ENCODE results near the gene EPHB1. TPM values are rescaled to one million over a fixed set of nuclear protein-coding genes. Genes with fewer than 3 reads are reported as not detected.

The EPHB1 gene
- polyA plus RNA-seq, 3 donors: 0.06 to 0.55 TPM; not detected in 1

GRCh38 chr3:135100366-135100765 lies 305.3 kb downstream of the EPHB1 start:
- H3K4me2 ChIP-seq (replicated peaks; ENCODE audit: extremely low read depth, low read length, poor library complexity, severe bottlenecking): no peak overlapping the region
- DNase-seq: no peak
- peaks cover 0 to 2% (median 0%) of the 10 kb centered on the region in 7 donors for H3K9me3 Mint-ChIP-seq
- H3K9ac ChIP-seq (ENCODE audit: insufficient read depth, low read length, poor library complexity, severe bottlenecking): no peak overlapping the region
- no peaks in the 10 kb centered on the region for H3K36me3 ChIP-seq (replicated peaks in 1 of 2; ENCODE audit: control insufficient read depth in 1 of 2, insufficient read depth in 2 of 2, low read length in 2 of 2)
- no peaks in the 10 kb centered on the region for H3K79me2 ChIP-seq (ENCODE audit: insufficient read depth, low read length)
- no peak overlapping the region for H3K4me3 ChIP-seq (replicated peaks in 1 of 3; ENCODE audit: low read depth in 2 of 3, low read length in 3 of 3)
- H3K4me1 ChIP-seq (ENCODE audit: control insufficient read depth in 1 of 2, insufficient read depth in 2 of 2, low read length in 2 of 2): no peaks in the 10 kb centered on the region
- H3K9me3 ChIP-seq (replicated peaks in 1 of 2; ENCODE audit: control insufficient read depth in 1 of 2, insufficient read depth in 1 of 2, low read length in 2 of 2): no peaks in the 10 kb centered on the region
- WGBS (ENCODE audit: insufficient coverage): 50% methylated on average over 1 of the region's 2 CpGs
- TF ChIP-seq, protein P1, sequence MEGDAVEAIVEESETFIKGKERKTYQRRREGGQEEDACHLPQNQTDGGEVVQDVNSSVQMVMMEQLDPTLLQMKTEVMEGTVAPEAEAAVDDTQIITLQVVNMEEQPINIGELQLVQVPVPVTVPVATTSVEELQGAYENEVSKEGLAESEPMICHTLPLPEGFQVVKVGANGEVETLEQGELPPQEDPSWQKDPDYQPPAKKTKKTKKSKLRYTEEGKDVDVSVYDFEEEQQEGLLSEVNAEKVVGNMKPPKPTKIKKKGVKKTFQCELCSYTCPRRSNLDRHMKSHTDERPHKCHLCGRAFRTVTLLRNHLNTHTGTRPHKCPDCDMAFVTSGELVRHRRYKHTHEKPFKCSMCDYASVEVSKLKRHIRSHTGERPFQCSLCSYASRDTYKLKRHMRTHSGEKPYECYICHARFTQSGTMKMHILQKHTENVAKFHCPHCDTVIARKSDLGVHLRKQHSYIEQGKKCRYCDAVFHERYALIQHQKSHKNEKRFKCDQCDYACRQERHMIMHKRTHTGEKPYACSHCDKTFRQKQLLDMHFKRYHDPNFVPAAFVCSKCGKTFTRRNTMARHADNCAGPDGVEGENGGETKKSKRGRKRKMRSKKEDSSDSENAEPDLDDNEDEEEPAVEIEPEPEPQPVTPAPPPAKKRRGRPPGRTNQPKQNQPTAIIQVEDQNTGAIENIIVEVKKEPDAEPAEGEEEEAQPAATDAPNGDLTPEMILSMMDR (IDR thresholded peaks at IDR 0.05): no peak
- peaks cover 1 to 2% (median 2%) of the 10 kb centered on the region in 3 donors for H3K27me3 Mint-ChIP-seq (ENCODE audit: low read depth in 3 of 3)
- no peaks in the 10 kb centered on the region for H3K36me3 Mint-ChIP-seq
- no peaks in the 10 kb centered on the region for H3K27me3 ChIP-seq (ENCODE audit: control insufficient read depth in 2 of 2, insufficient read depth in 2 of 2, low read length in 2 of 2)
- no peaks in the 10 kb centered on the region for H4K20me1 ChIP-seq (ENCODE audit: insufficient read depth, low read length)
- no peak overlapping the region for H3K4me3 Mint-ChIP-seq
- H3K27ac ChIP-seq (ENCODE audit: low read depth in 1 of 2, low read length in 2 of 2): no peak overlapping the region
- H2AFZ ChIP-seq (ENCODE audit: insufficient read depth, low read depth, low read length, poor library complexity, severe bottlenecking): no peak overlapping the region
- H3K4me1 Mint-ChIP-seq: no peaks in the 10 kb centered on the region
- no peak overlapping the region for H3K27ac Mint-ChIP-seq
- intact Hi-C loops (cut with micrococcal nuclease): no loop called here

- H3K4me2 ChIP-seq (replicated peaks; ENCODE audit: extremely low read depth, low read length, poor library complexity, severe bottlenecking): no peak overlapping the region
- no peaks in the 10 kb centered on the region for H3K36me3 Mint-ChIP-seq
- no peak overlapping the region for H3K4me3 ChIP-seq (replicated peaks in 1 of 3; ENCODE audit: low read depth in 2 of 3, low read length in 3 of 3)
- no peaks in the 10 kb centered on the region for H3K4me1 Mint-ChIP-seq
- H3K9me3 ChIP-seq (replicated peaks in 1 of 2; ENCODE audit: control insufficient read depth in 1 of 2, insufficient read depth in 1 of 2, low read length in 2 of 2): no peaks in the 10 kb centered on the region
- no peaks in the 10 kb centered on the region for H3K79me2 ChIP-seq (ENCODE audit: insufficient read depth, low read length)
- intact Hi-C loops (cut with micrococcal nuclease): no loop called here
- TF ChIP-seq, protein P1 (IDR thresholded peaks at IDR 0.05): no peak
- no peaks in the 10 kb centered on the region for H3K4me1 ChIP-seq (ENCODE audit: control insufficient read depth in 1 of 2, insufficient read depth in 2 of 2, low read length in 2 of 2)
- H2AFZ ChIP-seq (ENCODE audit: insufficient read depth, low read depth, low read length, poor library complexity, severe bottlenecking): no peak overlapping the region
- H3K27me3 Mint-ChIP-seq (ENCODE audit: low read depth in 3 of 3): peaks cover 1 to 2% (median 2%) of the 10 kb centered on the region in 3 donors
- no peak overlapping the region for H3K4me3 Mint-ChIP-seq
- no peak for DNase-seq
- WGBS (ENCODE audit: insufficient coverage): no CpG with 5 or more reads among the region's 3 CpGs
- no peak overlapping the region for H3K27ac ChIP-seq (ENCODE audit: low read depth in 1 of 2, low read length in 2 of 2)
- H4K20me1 ChIP-seq (ENCODE audit: insufficient read depth, low read length): no peaks in the 10 kb centered on the region
- H3K9ac ChIP-seq (ENCODE audit: insufficient read depth, low read length, poor library complexity, severe bottlenecking): no peak overlapping the region
- peaks cover 0 to 2% (median 0%) of the 10 kb centered on the region in 7 donors for H3K9me3 Mint-ChIP-seq
- no peaks in the 10 kb centered on the region for H3K36me3 ChIP-seq (replicated peaks in 1 of 2; ENCODE audit: control insufficient read depth in 1 of 2, insufficient read depth in 2 of 2, low read length in 2 of 2)
- peak overlapping the region in 1 of 7 donors; percentile 31 for H3K27ac Mint-ChIP-seq
- H3K27me3 ChIP-seq (ENCODE audit: control insufficient read depth in 2 of 2, insufficient read depth in 2 of 2, low read length in 2 of 2): no peaks in the 10 kb centered on the region
Observed at GRCh38 chr3:135103917-135104316, 308.9 kb downstream of the EPHB1 start.
